ENCODE results near the gene POLR1D.

GRCh38 chr13:27587095-27587746 is 34.5 kb upstream of the POLR1D start:
- TF ChIP-seq, protein P1, sequence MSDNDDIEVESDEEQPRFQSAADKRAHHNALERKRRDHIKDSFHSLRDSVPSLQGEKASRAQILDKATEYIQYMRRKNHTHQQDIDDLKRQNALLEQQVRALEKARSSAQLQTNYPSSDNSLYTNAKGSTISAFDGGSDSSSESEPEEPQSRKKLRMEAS (IDR thresholded peaks at IDR 0.05; ENCODE audit: low read depth, low read length), result no peak
- TF ChIP-seq CTCF (IDR thresholded peaks at IDR 0.05; ENCODE audit: low read depth, low read length) (no peak), POLR2A (IDR thresholded peaks at IDR 0.05; ENCODE audit: extremely low read depth, insufficient read length) (no peak), MYC (IDR thresholded peaks at IDR 0.05; ENCODE audit: low read depth, low read length) (no peak)

Data from NB4 (cell line).